ENCODE results near the gene MMD2. TPM values are rescaled to one million over a fixed set of nuclear protein-coding genes. Genes with fewer than 3 reads are reported as not detected.

MMD2 gene
- total and polyA plus RNA-seq, 2 donors (not counting 3 experiments of a cell fraction or from before 2014, with no cell fraction given) = not detected

- Histone ChIP-seq H3K4me2 (ENCODE audit: insufficient read depth, low read length) (no peak overlapping the region), H3K9me1 (replicated peaks; ENCODE audit: control insufficient read depth, extremely low read depth, insufficient read depth, low read length) (no peaks in the 10 kb centered on the region), H4K20me1 (replicated peaks; ENCODE audit: control insufficient read depth, extremely low read depth, insufficient read depth, low read length) (no peaks in the 10 kb centered on the region), H3K9ac (replicated peaks; ENCODE audit: extremely low read depth, insufficient read depth, low read length) (no peak overlapping the region), H2AFZ (ENCODE audit: low read depth, low read length) (no peak overlapping the region), H3K36me3 (ENCODE audit: control insufficient read depth in 2 of 2, extremely low read depth in 1 of 2, insufficient read depth in 2 of 2, low read length in 2 of 2) (no peaks in the 10 kb centered on the region), H3K79me2 (ENCODE audit: control insufficient read depth, insufficient read depth, low read length) (no peaks in the 10 kb centered on the region), H3K27me3 (ENCODE audit: control insufficient read depth in 2 of 2, insufficient read depth in 2 of 2, low read length in 2 of 2) (no peaks in the 10 kb centered on the region), H3K27ac (ENCODE audit: insufficient read depth, low read depth, low read length) (no peak overlapping the region), H3K4me1 (ENCODE audit: control insufficient read depth, extremely low read depth, insufficient read depth, low read length) (no peaks in the 10 kb centered on the region), H3K4me3 (replicated peaks in 1 of 3; ENCODE audit: insufficient read depth in 1 of 3, low read depth in 1 of 3, low read length in 3 of 3) (no peak overlapping the region), H3K9me3 (replicated peaks; ENCODE audit: control insufficient read depth, insufficient read depth, low read length) (no peaks in the 10 kb centered on the region)
- FAIRE-seq = no peak
- CTCF ChIA-PET = no interaction called here
- TF ChIP-seq EZH2 (IDR thresholded peaks at IDR 0.05; ENCODE audit: borderline replicate concordance, low read depth, low read length, severe bottlenecking) (no peak), POLR2AphosphoS5 (IDR thresholded peaks at IDR 0.05; ENCODE audit: insufficient read depth, low read depth, low read length) (no peak), MAX (IDR thresholded peaks at IDR 0.05; ENCODE audit: insufficient read depth, insufficient read length) (no peak), JUN (IDR thresholded peaks at IDR 0.05; ENCODE audit: borderline replicate concordance, insufficient read depth, insufficient read length, low read depth) (no peak), MYC (IDR thresholded peaks at IDR 0.05; ENCODE audit: low read depth, low read length) (no peak), FOS (IDR thresholded peaks at IDR 0.05; ENCODE audit: borderline replicate concordance, insufficient read depth, low read length) (no peak), GATA2 (IDR thresholded peaks at IDR 0.05; ENCODE audit: insufficient read depth, insufficient read length, low read depth, low read length) (no peak)
- TF ChIP-seq, protein P1, sequence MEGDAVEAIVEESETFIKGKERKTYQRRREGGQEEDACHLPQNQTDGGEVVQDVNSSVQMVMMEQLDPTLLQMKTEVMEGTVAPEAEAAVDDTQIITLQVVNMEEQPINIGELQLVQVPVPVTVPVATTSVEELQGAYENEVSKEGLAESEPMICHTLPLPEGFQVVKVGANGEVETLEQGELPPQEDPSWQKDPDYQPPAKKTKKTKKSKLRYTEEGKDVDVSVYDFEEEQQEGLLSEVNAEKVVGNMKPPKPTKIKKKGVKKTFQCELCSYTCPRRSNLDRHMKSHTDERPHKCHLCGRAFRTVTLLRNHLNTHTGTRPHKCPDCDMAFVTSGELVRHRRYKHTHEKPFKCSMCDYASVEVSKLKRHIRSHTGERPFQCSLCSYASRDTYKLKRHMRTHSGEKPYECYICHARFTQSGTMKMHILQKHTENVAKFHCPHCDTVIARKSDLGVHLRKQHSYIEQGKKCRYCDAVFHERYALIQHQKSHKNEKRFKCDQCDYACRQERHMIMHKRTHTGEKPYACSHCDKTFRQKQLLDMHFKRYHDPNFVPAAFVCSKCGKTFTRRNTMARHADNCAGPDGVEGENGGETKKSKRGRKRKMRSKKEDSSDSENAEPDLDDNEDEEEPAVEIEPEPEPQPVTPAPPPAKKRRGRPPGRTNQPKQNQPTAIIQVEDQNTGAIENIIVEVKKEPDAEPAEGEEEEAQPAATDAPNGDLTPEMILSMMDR (IDR thresholded peaks at IDR 0.05; ENCODE audit: extremely low read depth in 1 of 2, insufficient read depth in 1 of 2, low read depth in 1 of 2, low read length in 2 of 2) = no peak
- no peak for DNase-seq (ENCODE audit: low read depth, low spot score)
- no TSS peak for BruUV-seq (replicated peaks)
- dilution Hi-C loops (cut with MboI; ENCODE audit: extremely low pct_ligation_motif_present, low sequenced_read_pairs) = no loop called here
- intact Hi-C loops (cut with micrococcal nuclease) = no loop called here
- POLR2A ChIA-PET = no interaction called here
Measured at GRCh38 chr7:4931943-4932342, 27.0 kb downstream of the MMD2 start.
